Ishikawa (cell line): ENCODE results near the gene GSE1.

Experiments
- CEBPB ChIP-seq: IDR thresholded peaks from 2 replicates; pipeline ENCODE4 v1.6.1; 2012
- CREB1 ChIP-seq: IDR thresholded peaks from 2 replicates; pipeline ENCODE4 v1.6.1; 2012; ENCODE audit warnings: low read depth
- EGR1 ChIP-seq: IDR thresholded peaks from 2 replicates; pipeline ENCODE4 v1.6.1; 2012
- EP300 ChIP-seq: IDR thresholded peaks from 2 replicates; pipeline ENCODE4 v1.6.1; 2012; ENCODE audit warnings: borderline replicate concordance
- FOXM1 ChIP-seq: IDR thresholded peaks from 2 replicates; pipeline ENCODE4 v1.6.1; 2012; ENCODE audit warnings: low read depth, borderline replicate concordance
- MAX ChIP-seq: IDR thresholded peaks from 2 replicates; pipeline ENCODE4 v1.6.1; 2012
- NFIC ChIP-seq: IDR thresholded peaks from 2 replicates; pipeline ENCODE4 v1.6.1; 2012
- RAD21 ChIP-seq: IDR thresholded peaks from 2 replicates; pipeline ENCODE4 v1.6.1; 2012; ENCODE audit warnings: low read depth
- REST ChIP-seq: IDR thresholded peaks from 2 replicates; pipeline ENCODE4 v1.6.1; 2012; ENCODE audit warnings: low read depth, mild to moderate bottlenecking
- TAF1 ChIP-seq: IDR thresholded peaks from 2 replicates; pipeline ENCODE4 v1.6.1; 2012; ENCODE audit warnings: low read depth, mild to moderate bottlenecking
- TCF12 ChIP-seq: IDR thresholded peaks from 2 replicates; pipeline ENCODE4 v1.6.1; 2012; ENCODE audit warnings: low read depth
- TEAD4 ChIP-seq: IDR thresholded peaks from 2 replicates; pipeline ENCODE4 v1.6.1; 2012
- USF1 ChIP-seq: IDR thresholded peaks from 2 replicates; pipeline ENCODE4 v1.6.1; 2012
- YY1 ChIP-seq: IDR thresholded peaks from 2 replicates; pipeline ENCODE4 v1.6.1; 2012; ENCODE audit warnings: low read depth
- ZBTB7A ChIP-seq: IDR thresholded peaks from 2 replicates; pipeline ENCODE4 v1.6.1; 2012; ENCODE audit warnings: low read depth

GSE1 gene

GRCh38 chr16:85654251-85655095 lies 41.4 kb downstream of the GSE1 start:
- no peak for TF ChIP-seq USF1
- TF ChIP-seq EP300 = no peak
- TF ChIP-seq YY1 = no peak
- no peak for TF ChIP-seq MAX
- TF ChIP-seq REST = no peak
- TF ChIP-seq NFIC = no peak
- no peak for TF ChIP-seq EGR1
- TF ChIP-seq FOXM1 = no peak
- no peak for TF ChIP-seq CREB1
- TF ChIP-seq TAF1 = no peak
- no peak for TF ChIP-seq ZBTB7A
- no peak for TF ChIP-seq TCF12
- TF ChIP-seq RAD21 = no peak
- no peak for TF ChIP-seq TEAD4
- no peak for TF ChIP-seq CEBPB

- TF ChIP-seq REST = no peak
- no peak for TF ChIP-seq TEAD4
- TF ChIP-seq TCF12 = no peak
- no peak for TF ChIP-seq RAD21
- TF ChIP-seq NFIC = no peak
These were observed 42.4 kb downstream of the GSE1 start for GRCh38 chr16:85655216-85656129.

- TF ChIP-seq EGR1 (no peak), ZBTB7A (no peak), REST (no peak), TEAD4 (no peak), YY1 (no peak), CREB1 (no peak)
These were observed 43.5 kb downstream of the GSE1 start for GRCh38 chr16:85656351-85657266.

GRCh38 chr16:85657267-85657650 lies 44.1 kb downstream of the GSE1 start:
- TF ChIP-seq USF1 = no peak
- TF ChIP-seq REST = no peak
- TF ChIP-seq TEAD4 = no peak
- no peak for TF ChIP-seq CREB1
- no peak for TF ChIP-seq NFIC
- TF ChIP-seq CEBPB = no peak
- no peak for TF ChIP-seq YY1
- no peak for TF ChIP-seq TCF12
- no peak for TF ChIP-seq EP300
